Smooth muscle cell of the brain vasculature (primary cell): ENCODE measurements around the gene LEMD3.
"Not testable (repeated sequence)": the region's sequence is repeated elsewhere in the genome, so short reads cannot be mapped to it uniquely, and the experiment has no call there.

ENCODE experiments used
- DNase-seq: peaks from one replicate; pipeline ENCODE4 v3.0.0-alpha.2; 2012; ENCODE audit warnings: low read depth, low spot score

The LEMD3 gene

GRCh38 chr12:65278576-65279368 is 109.4 kb downstream of the LEMD3 start, which contains the start of gene MSRB3:
Gene MSRB3 (plus strand): TSS chr12:65278683. CDS start chr12:65308580, 29,897 bp downstream.
- DNase-seq = no peak

GRCh38 chr12:65279369-65280112 is 110.2 kb downstream of the LEMD3 start:
- DNase-seq = no peak

GRCh38 chr12:65280306-65280705 is 110.9 kb downstream of the LEMD3 start:
- DNase-seq = no peak

DNA sequence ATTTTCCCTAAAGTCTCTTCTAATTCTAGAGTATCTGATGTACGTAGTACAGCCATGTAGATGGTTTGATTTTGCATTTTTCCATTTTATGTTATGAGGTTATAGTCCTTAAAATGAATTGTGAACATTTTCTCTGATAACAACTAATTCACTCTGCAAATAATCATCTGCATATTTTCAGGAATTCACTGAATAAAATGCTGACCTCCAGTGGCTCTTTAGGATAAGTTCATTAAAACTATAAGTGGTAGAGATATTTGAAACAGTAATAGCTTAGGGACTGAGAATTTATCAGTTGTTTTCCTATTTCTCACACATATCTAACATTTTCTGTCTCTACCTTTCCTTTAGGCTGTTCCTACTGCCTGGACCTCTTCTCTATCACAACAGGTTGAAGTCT is 113.5 kb downstream of the LEMD3 start:
- no peak for DNase-seq

DNA sequence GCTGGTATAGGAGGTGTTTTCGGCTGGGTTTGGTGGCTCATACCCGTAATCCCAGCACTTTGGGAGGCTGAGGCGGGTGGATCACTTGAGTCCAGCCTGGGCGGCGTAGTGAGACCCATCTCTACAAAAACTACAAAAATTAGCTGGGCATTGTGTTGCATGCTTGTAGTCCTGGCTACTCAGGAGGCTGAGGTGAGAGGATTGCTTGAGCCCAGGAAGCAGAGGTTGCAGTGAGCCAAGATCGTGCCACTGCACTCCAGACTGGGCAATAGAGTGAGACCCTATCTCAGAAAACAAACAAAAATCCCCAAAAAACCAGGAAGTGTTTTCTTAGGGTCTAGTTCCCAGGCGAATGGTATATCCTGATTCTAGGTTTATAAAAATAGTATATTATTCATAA is 116.1 kb downstream of the LEMD3 start:
- not testable (repeated sequence) for DNase-seq

DNA sequence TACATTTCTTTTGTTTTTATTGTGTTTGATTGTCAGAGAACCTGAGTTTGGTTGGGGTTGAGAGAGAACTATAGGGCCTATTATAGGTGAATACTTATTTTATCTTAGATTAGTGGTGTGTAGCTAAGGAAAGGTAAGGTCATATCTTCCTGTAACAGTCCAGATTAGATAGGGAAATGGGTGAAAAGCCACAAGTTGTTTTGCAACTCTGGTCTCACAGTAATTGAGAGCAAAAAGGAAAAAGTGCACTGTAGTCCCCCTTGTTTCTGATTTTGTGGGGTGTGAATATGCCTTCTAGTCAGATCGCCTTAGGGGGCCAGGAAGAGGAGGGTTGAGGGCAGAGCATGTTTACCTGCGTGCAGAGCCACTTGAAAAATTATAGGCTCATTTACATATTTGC is 118.0 kb downstream of the LEMD3 start:
- DNase-seq = no peak

- DNase-seq = no peak
These were observed 122.9 kb downstream of the LEMD3 start for GRCh38 chr12:65292241-65292640.

- DNase-seq = no peak
These were observed 124.4 kb downstream of the LEMD3 start for GRCh38 chr12:65293735-65294134.

GRCh38 chr12:65294641-65295262 is 125.4 kb downstream of the LEMD3 start:
- no peak for DNase-seq

DNA sequence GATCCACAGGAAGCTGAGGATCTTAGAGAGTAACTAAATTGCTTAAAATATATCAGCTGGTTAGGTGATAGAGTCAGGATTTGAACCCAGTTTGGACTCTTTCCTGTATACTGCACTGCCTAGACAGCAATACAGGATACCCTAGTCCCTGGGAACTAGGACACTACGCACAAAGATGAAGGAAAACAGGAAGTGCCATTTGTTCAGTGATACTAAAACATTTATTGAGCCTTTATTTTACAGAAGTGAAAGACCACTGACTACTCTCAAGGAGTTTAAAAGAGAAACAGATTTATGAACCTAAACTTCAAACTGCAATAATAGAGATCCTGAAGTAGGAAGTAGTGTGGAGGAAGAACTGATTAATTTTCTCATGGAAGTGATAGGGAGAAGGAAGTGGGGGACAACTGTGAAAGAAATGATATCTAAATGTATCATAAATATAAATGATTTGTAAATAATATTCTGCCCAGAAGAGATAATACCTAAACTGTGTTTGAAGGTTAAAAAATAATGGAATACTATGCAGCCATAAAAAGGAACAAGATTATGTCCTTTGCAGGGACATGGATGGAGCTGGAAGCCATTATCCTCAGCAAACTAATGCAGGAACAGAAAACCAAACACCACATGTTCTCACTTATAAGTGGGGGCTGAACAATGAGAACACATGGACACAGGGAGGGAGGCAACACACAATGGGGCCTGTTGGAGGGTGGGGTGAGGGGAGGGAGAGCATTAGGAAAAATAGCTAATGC is 127.3 kb downstream of the LEMD3 start:
- no peak for DNase-seq
